Mesenteric fat pad (tissue), 1 donor: ENCODE measurements around the gene DNAI2. TPM values are rescaled to one million over a fixed set of nuclear protein-coding genes. Genes with fewer than 3 reads are reported as not detected.
"Not testable (repeated sequence)": the region's sequence is repeated elsewhere in the genome, so short reads cannot be mapped to it uniquely, and the experiment has no call there.

Experiments
- DNase-seq: peaks from one replicate; pipeline ENCODE4 v3.0.0-alpha.2; 2020; ENCODE audit warnings: low spot score
- total RNA-seq: library from RNA; stranded (reverse); fragmentation: NEBNext Ultra II Directional; extraction: Animal tissue kit (Norgen Biotek cat#: 25700); gene quantifications from one replicate; pipeline ENCODE4 v1.2.1, GENCODE V29; 2021
- donor health status: DM: yes; HTN: yes; CAD: no.

DNAI2 gene
- total RNA-seq, 1 donor from 2014 or later: not detected

GRCh38 chr17:74276051-74276476 lies 2.0 kb downstream of the DNAI2 start:
- DNase-seq: no peak

GRCh38 chr17:74276541-74277009 lies 2.5 kb downstream of the DNAI2 start:
- no peak for DNase-seq

GRCh38 chr17:74277935-74278334 lies 3.9 kb downstream of the DNAI2 start:
- DNase-seq: no peak

GRCh38 chr17:74279617-74280016 lies 5.6 kb downstream of the DNAI2 start:
- DNase-seq: not testable (repeated sequence)

GRCh38 chr17:74280093-74280513 lies 6.1 kb downstream of the DNAI2 start:
- no peak for DNase-seq

GRCh38 chr17:74281799-74282198 lies 7.8 kb downstream of the DNAI2 start:
- DNase-seq: no peak

- DNase-seq: not testable (repeated sequence)
Measured at GRCh38 chr17:74282274-74282586, 8.2 kb downstream of the DNAI2 start.

- DNase-seq: no peak
Measured at GRCh38 chr17:74282587-74283370, 8.7 kb downstream of the DNAI2 start.

- DNase-seq: no peak
Measured at GRCh38 chr17:74283371-74283673, 9.3 kb downstream of the DNAI2 start.

GRCh38 chr17:74287031-74287602 lies 13.1 kb downstream of the DNAI2 start:
- DNase-seq: no peak

- DNase-seq: no peak
Measured at GRCh38 chr17:74288785-74289184, 14.8 kb downstream of the DNAI2 start.

GRCh38 chr17:74289688-74290087 lies 15.7 kb downstream of the DNAI2 start:
- no peak for DNase-seq

- DNase-seq: no peak
Measured at GRCh38 chr17:74290340-74290739, 16.3 kb downstream of the DNAI2 start.

- no peak for DNase-seq
Measured at GRCh38 chr17:74292495-74292894, 18.5 kb downstream of the DNAI2 start.

GRCh38 chr17:74295625-74296547 lies 21.9 kb downstream of the DNAI2 start:
- no peak for DNase-seq

GRCh38 chr17:74296548-74296936 lies 22.5 kb downstream of the DNAI2 start:
- DNase-seq: no peak

- DNase-seq: no peak
Measured at GRCh38 chr17:74297941-74298340, 23.9 kb downstream of the DNAI2 start.

- DNase-seq: no peak
Measured at GRCh38 chr17:74298778-74299177, 24.7 kb downstream of the DNAI2 start.

- DNase-seq: no peak
Measured at GRCh38 chr17:74299226-74300009, 25.4 kb downstream of the DNAI2 start.

- DNase-seq: no peak
Measured at GRCh38 chr17:74303305-74303704, 29.3 kb downstream of the DNAI2 start.

- no peak for DNase-seq
Measured at GRCh38 chr17:74304184-74304583, 30.1 kb downstream of the DNAI2 start.
